MM.1S (cell line): ENCODE data around the gene PLIN4.

Experiments
- CTCF ChIP-seq: fragments of 300-600 bp; sonication (generic); IDR thresholded peaks from 2 replicates; pipeline ENCODE4 v1.5.1; 2016; ENCODE audit warnings: antibody characterized with exemption, low read length, mixed read lengths
- EZH2 ChIP-seq: fragments of 300-600 bp; sonication (generic); optimal IDR thresholded peaks from 2 replicates; pipeline ENCODE3; 2017; ENCODE audit warnings: low read depth, mild to moderate bottlenecking, antibody characterized with exemption, low read length, mixed read lengths
- EZH2phosphoT487 ChIP-seq: fragments of 300-600 bp; sonication (generic); IDR thresholded peaks from 2 replicates; pipeline ENCODE4 v1.6.1; 2018; ENCODE audit warnings: antibody characterized with exemption, low read length

- no peak for TF ChIP-seq CTCF
- TF ChIP-seq EZH2, result no peak
- no peak for TF ChIP-seq EZH2phosphoT487
Measured at GRCh38 chr19:4566402-4567051, 48.2 kb upstream of the PLIN4 start.
